WTC11 (cell line): ENCODE results near the gene PPHLN1. TPM values are rescaled to one million over a fixed set of nuclear protein-coding genes. Genes with fewer than 3 reads are reported as not detected.

Source experiments
- ATAC-seq: fragments of 200-7000 bp; cut with Tn5 transposase; 2 replicates; pipeline ENCODE4 v1.10.0; 2021; ENCODE audit warnings: mild to moderate bottlenecking, moderate library complexity
- CTCF ChIA-PET: fragments of 300-600 bp; sonication (Branson Sonifier 250); formaldehyde crosslinking; loops from one replicate; lab custom pipeline; 2021; ENCODE audit warnings: antibody characterized with exemption; lab: Charles Lee
- POLR2A ChIA-PET: fragments of 350-600 bp; sonication (Branson Sonifier 250); formaldehyde crosslinking; loops from one replicate; lab custom pipeline; 2021; ENCODE audit warnings: antibody characterized with exemption; lab: Charles Lee
- DNase-seq: peaks from one replicate; pipeline ENCODE4 v3.0.0; 2021; ENCODE audit warnings: low spot score
- H3K27ac Mint-ChIP-seq: 2 replicates; pipeline ENCODE4 v1.8.0; 2021; ENCODE audit warnings: mixed read lengths
- H3K27me3 Mint-ChIP-seq: 2 replicates; pipeline ENCODE4 v1.8.0; 2021; ENCODE audit warnings: low read depth, mild to moderate bottlenecking, moderate library complexity, mixed read lengths
- H3K36me3 Mint-ChIP-seq: 2 replicates; pipeline ENCODE4 v1.8.0; 2021; ENCODE audit warnings: mixed read lengths
- H3K4me1 Mint-ChIP-seq: 2 replicates; pipeline ENCODE4 v1.8.0; 2022; ENCODE audit warnings: mixed read lengths
- H3K4me3 Mint-ChIP-seq: 2 replicates; pipeline ENCODE4 v1.8.0; 2021; ENCODE audit warnings: mild to moderate bottlenecking, moderate library complexity, mixed read lengths
- H3K9me3 Mint-ChIP-seq: 2 replicates; pipeline ENCODE4 v1.8.0; 2021; ENCODE audit warnings: mixed read lengths
- CTCF ChIP-seq: fragments of 200-600 bp; IDR thresholded peaks from 2 replicates; pipeline ENCODE4 v1.8.0; 2022; ENCODE audit warnings: antibody characterized with exemption
- E2F1 ChIP-seq: sonication (generic); formaldehyde crosslinking; IDR thresholded peaks from 2 replicates; pipeline ENCODE4 v1.8.0; 2022; ENCODE audit warnings: mild to moderate bottlenecking, missing genetic modification reagents
- ESRRA ChIP-seq: sonication (generic); formaldehyde crosslinking; IDR thresholded peaks from 2 replicates; pipeline ENCODE4 v1.8.1; 2022; ENCODE audit warnings: mild to moderate bottlenecking, missing genetic modification reagents, borderline replicate concordance
- FOXK1 ChIP-seq: sonication (generic); formaldehyde crosslinking; IDR thresholded peaks from 2 replicates; pipeline ENCODE4 v1.8.0; 2022; ENCODE audit warnings: mild to moderate bottlenecking, moderate library complexity, missing genetic modification reagents
- FOXP4 ChIP-seq: sonication (generic); formaldehyde crosslinking; IDR thresholded peaks from 2 replicates; pipeline ENCODE4 v1.8.0; 2022; ENCODE audit warnings: mild to moderate bottlenecking, missing genetic modification reagents
- NFATC4 ChIP-seq: fragments of 250-450 bp; sonication (Bioruptor Pico); IDR thresholded peaks from 2 replicates; pipeline ENCODE4 v1.9.0; 2021; ENCODE audit warnings: mild to moderate bottlenecking
- NFE2L1 ChIP-seq: sonication (generic); formaldehyde crosslinking; IDR thresholded peaks from 2 replicates; pipeline ENCODE4 v1.8.1; 2023; ENCODE audit warnings: missing genetic modification reagents
- NR1H2 ChIP-seq: sonication (generic); formaldehyde crosslinking; IDR thresholded peaks from 2 replicates; pipeline ENCODE4 v1.9.0; 2021; ENCODE audit warnings: mild to moderate bottlenecking, moderate library complexity, missing genetic modification reagents
- NR2C2 ChIP-seq: sonication (generic); formaldehyde crosslinking; IDR thresholded peaks from 2 replicates; pipeline ENCODE4 v1.8.0; 2022; ENCODE audit warnings: mild to moderate bottlenecking, missing genetic modification reagents
- NR3C1 ChIP-seq: sonication (generic); formaldehyde crosslinking; conservative IDR thresholded peaks from 2 replicates; pipeline ENCODE4 v1.8.1; 2023; ENCODE audit warnings: low read depth, mild to moderate bottlenecking, missing genetic modification reagents
- PRRX2 ChIP-seq: fragments of 250-450 bp; sonication (Bioruptor Pico); IDR thresholded peaks from 2 replicates; pipeline ENCODE4 v1.8.0; 2021; ENCODE audit warnings: mild to moderate bottlenecking
- SOX15 ChIP-seq: fragments of 250-450 bp; sonication (Bioruptor Pico); IDR thresholded peaks from 2 replicates; pipeline ENCODE4 v1.9.0; 2021; ENCODE audit warnings: mild to moderate bottlenecking
- STAT6 ChIP-seq: sonication (generic); formaldehyde crosslinking; conservative IDR thresholded peaks from 2 replicates; pipeline ENCODE4 v1.8.1; 2023; ENCODE audit warnings: mild to moderate bottlenecking, low read depth, missing genetic modification reagents, moderate library complexity
- ZNF121 ChIP-seq: sonication (generic); formaldehyde crosslinking; IDR thresholded peaks from 2 replicates; pipeline ENCODE4 v1.8.0; 2023; ENCODE audit warnings: missing genetic modification reagents
- ZNF219 ChIP-seq: sonication (generic); formaldehyde crosslinking; IDR thresholded peaks from 2 replicates; pipeline ENCODE4 v1.8.0; 2023; ENCODE audit warnings: missing genetic modification reagents, mild to moderate bottlenecking, borderline replicate concordance
- ZNF232 ChIP-seq: sonication (generic); formaldehyde crosslinking; IDR thresholded peaks from 2 replicates; pipeline ENCODE4 v1.8.0; 2022; ENCODE audit warnings: mild to moderate bottlenecking, missing genetic modification reagents
- ZNF671 ChIP-seq: fragments of 250-450 bp; sonication (Bioruptor Pico); IDR thresholded peaks from 2 replicates; pipeline ENCODE4 v1.8.0; 2021; ENCODE audit warnings: mild to moderate bottlenecking
- total RNA-seq: library from RNA; stranded (reverse); gene quantifications from 3 replicates; pipeline ENCODE4 v1.2.3, GENCODE V29; 2021
- TF ChIP-seq, protein P1 (sequence below): fragments of 250-450 bp; sonication (Bioruptor Pico); conservative IDR thresholded peaks from 2 replicates; pipeline ENCODE4 v1.9.0; 2021; ENCODE audit warnings: mild to moderate bottlenecking
- TF ChIP-seq, protein P2 (sequence below): sonication (generic); formaldehyde crosslinking; IDR thresholded peaks from 2 replicates; pipeline ENCODE4 v1.8.1; 2023; ENCODE audit warnings: mild to moderate bottlenecking, moderate library complexity, missing genetic modification reagents
- TF ChIP-seq, protein P3 (sequence below): sonication (generic); formaldehyde crosslinking; IDR thresholded peaks from 2 replicates; pipeline ENCODE4 v1.8.1; 2023; ENCODE audit warnings: mild to moderate bottlenecking, missing genetic modification reagents, moderate library complexity

PPHLN1 gene
- total RNA-seq, 1 experiment from 2014 or later, result 61.1 TPM

DNA sequence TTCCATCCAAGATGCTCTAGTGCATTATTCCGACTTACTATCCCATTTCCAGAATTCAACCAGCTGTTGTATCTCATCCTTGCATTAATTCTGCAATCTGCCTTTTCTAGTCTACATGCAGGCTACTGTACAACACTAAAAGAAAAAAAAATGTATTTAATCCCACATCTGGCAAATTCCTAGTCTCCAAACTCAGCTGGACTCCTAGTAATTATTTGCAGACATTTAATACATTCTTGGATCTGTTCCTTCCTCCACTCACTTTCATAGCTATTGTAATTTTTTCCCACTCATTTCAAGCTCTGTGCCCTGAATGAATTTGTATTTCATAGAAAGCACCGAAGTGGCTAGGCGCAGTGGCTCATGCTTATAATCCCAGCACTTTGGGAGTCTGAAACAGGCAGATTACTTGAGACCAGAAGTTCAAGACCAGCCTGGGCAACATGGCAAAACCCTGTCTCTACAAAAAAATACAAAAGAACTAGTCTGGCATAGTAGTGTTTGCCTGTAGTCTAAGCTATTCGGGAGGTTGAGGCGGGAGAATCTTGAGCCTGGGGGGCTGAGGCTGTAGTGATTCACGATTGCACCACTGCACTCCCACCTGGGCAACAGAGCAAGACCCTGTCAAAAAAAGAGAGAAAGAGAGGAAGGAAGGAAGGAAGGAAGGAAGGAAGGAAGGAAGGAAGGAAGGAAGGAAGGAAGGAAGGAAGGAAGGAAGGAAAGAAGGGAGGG lies 48.4 kb upstream of the PPHLN1 start (continued):
- TF ChIP-seq STAT6 (no peak), NR2C2 (CRISPR knock-in tag) (no peak)
- TF ChIP-seq, all 79 proteins: peak for 0

DNA sequence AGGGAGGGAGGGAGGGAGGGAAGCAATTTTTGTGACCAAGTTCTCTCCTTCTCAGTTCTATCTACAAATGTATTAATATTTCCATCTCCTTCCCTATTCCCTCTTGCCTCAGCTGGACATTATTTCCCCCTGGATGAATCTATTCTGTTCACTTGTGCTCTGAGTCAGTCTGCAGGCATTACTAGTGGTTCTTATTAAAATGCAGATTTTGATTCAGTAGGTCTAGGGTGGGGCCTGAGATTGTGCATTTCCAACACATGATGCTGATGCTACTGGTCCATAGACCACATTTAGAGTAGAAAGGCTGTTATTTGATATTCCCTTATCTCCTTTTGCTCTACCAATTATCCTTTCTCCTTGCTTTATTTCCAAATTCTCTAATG lies 47.8 kb upstream of the PPHLN1 start:
- peaks cover 6% of the 10 kb centered on the region for H3K9me3 Mint-ChIP-seq
- peaks cover 2% of the 10 kb centered on the region; the same call in 1 of the 2 replicates for H3K4me1 Mint-ChIP-seq
- no peak overlapping the region for H3K4me3 Mint-ChIP-seq
- H3K27me3 Mint-ChIP-seq, result no peaks in the 10 kb centered on the region; the same call in 1 of the 2 replicates
- TF ChIP-seq PRRX2 (no peak), FOXK1 (CRISPR knock-in tag) (no peak), E2F1 (CRISPR knock-in tag) (no peak), ESRRA (no peak), ZNF671 (no peak)
- TF ChIP-seq, protein P1, sequence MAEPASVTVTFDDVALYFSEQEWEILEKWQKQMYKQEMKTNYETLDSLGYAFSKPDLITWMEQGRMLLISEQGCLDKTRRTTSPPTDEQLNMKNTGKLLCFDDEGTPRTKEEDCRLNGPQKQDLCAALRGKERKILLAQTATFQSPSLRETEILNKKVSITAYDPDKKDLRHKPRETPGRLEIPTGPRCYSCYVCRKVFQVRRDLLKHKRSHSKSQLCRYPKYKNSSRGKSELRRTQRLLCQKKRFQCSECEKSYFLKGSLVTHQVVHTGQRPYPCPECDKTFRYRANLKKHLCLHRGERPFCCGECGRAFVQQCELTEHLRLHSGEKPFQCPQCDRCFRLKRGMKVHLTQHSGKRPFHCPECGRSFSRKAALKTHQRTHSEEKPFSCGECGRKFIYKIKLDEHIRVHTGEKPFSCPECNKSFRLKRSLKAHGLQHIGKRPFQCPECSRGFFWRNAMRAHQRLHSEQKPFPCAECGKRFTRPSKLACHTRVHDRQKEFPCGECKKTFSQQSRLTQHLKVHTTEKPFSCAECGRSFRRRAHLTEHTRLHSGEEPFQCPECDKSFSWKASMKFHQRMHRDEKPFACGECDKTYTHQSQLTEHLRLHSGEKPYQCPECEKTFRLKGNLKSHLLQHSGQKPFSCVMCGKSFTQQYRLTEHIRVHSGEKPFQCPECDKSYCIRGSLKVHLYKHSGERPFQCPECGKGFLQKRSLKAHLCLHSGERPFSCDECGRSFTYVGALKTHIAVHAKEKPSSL (CRISPR knock-in tag), result no peak
- TF ChIP-seq, protein P2, sequence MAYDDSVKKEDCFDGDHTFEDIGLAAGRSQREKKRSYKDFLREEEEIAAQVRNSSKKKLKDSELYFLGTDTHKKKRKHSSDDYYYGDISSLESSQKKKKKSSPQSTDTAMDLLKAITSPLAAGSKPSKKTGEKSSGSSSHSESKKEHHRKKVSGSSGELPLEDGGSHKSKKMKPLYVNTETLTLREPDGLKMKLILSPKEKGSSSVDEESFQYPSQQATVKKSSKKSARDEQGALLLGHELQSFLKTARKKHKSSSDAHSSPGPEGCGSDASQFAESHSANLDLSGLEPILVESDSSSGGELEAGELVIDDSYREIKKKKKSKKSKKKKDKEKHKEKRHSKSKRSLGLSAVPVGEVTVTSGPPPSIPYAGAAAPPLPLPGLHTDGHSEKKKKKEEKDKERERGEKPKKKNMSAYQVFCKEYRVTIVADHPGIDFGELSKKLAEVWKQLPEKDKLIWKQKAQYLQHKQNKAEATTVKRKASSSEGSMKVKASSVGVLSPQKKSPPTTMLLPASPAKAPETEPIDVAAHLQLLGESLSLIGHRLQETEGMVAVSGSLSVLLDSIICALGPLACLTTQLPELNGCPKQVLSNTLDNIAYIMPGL (CRISPR knock-in tag), result no peak
- no peak for DNase-seq
- no peaks in the 10 kb centered on the region; the same call in 1 of the 2 replicates for H3K36me3 Mint-ChIP-seq
- ChIA-PET CTCF (no interaction called here), POLR2A (no interaction called here)
- no peak for ATAC-seq
- no peak overlapping the region for H3K27ac Mint-ChIP-seq

DNA sequence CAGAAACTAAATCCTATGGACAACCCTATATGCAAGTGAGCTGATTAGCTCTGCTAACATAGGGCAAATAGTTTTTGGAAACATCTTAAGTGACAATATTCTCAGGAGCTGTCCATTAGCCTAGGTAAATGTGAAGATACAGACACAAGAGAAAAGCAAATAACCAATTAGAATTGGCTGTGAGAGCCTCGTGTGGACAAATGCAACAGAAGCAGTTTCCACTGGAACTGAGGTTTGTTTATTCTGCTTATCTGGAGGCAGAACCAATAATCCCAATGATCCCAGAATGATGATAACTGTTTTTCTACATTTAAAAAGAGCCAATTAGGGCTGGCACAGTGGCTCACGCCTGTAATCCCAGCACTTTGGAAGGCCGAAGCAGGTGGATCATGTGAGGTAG lies 44.7 kb upstream of the PPHLN1 start:
- ChIA-PET CTCF (interaction anchor here (1.3 to 2.2 kb wide), 2 partner anchors 16 to 91 kb away, joined by 4 to 9 read pairs; no protein-coding TSS in a partner anchor), POLR2A (no interaction called here)
- Mint-ChIP-seq H3K36me3 (no peaks in the 10 kb centered on the region), H3K9me3 (no peaks in the 10 kb centered on the region), H3K27me3 (no peaks in the 10 kb centered on the region; the same call in 1 of the 2 replicates), H3K4me3 (no peak overlapping the region), H3K4me1 (no peaks in the 10 kb centered on the region), H3K27ac (no peak overlapping the region)
- ATAC-seq (no peak), DNase-seq (no peak)
- TF ChIP-seq NR1H2 (no peak), ZNF232 (no peak), CTCF (no peak), NFE2L1 (no peak), E2F1 (CRISPR knock-in tag) (no peak), SOX15 (CRISPR knock-in tag) (no peak), FOXP4 (CRISPR knock-in tag) (no peak), ZNF121 (no peak), ZNF219 (CRISPR knock-in tag) (no peak), NFATC4 (CRISPR knock-in tag) (no peak), NR3C1 (CRISPR knock-in tag) (no peak)
- TF ChIP-seq, protein P3, sequence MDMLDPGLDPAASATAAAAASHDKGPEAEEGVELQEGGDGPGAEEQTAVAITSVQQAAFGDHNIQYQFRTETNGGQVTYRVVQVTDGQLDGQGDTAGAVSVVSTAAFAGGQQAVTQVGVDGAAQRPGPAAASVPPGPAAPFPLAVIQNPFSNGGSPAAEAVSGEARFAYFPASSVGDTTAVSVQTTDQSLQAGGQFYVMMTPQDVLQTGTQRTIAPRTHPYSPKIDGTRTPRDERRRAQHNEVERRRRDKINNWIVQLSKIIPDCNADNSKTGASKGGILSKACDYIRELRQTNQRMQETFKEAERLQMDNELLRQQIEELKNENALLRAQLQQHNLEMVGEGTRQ (CRISPR knock-in tag), result no peak
